Measurements from ENCODE around the gene SASS6. TPM values are rescaled to one million over a fixed set of nuclear protein-coding genes. Genes with fewer than 3 reads are reported as not detected.
A peak's percentile ranks its signal among the peaks of the same experiment; 100 is the strongest.

Gene SASS6
- total and polyA plus RNA-seq, 9 of the 15 experiments (the other 6 are each of a cell fraction or from before 2014, with no cell fraction given), result 11.6 to 34.1 (median 18.0) TPM

DNA sequence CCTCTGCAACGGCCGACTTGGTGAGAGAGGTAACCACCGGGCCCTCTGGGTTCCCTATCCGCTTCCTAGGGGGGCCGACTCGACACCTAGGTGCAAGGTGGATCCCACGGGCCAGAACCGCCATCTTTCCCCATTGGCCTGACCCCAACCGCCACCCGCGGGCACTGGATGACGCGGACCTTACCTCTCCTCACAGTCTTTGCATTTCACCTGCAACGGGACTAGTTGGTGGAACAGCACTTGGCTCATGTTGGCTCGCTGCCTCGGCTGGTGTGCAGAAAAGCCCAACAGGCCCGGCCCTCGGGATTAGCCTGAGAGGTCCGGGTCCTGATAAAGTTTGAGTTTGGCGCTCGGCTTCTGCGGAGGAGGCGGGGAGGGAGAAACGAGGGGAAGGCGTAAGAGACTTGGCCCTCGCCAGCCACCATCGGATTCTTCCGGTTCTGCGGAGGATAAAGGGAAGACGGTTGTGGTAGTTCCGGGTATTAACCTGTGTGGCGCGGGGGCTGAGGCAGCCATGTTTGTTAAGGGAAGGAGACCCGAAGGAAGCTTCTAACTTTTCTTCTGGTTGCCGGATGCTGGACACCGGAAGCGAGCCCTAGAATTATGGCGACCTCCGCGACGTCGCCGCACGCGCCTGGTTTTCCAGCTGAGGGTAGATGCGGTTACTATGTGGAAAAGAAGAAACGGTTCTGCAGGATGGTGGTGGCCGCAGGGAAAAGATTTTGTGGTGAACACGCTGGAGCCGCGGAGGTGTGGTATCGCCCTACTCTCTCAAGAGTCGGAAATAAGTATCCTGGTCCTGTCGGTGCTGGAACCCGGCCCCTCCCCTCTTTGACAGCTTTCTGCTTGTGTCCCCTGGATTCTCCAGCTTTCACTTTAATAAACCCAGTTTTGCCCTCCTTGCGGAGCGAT is at the start of gene SASS6, which contains the start of gene TRMT13 (continued):
- TF ChIP-seq, protein P1, sequence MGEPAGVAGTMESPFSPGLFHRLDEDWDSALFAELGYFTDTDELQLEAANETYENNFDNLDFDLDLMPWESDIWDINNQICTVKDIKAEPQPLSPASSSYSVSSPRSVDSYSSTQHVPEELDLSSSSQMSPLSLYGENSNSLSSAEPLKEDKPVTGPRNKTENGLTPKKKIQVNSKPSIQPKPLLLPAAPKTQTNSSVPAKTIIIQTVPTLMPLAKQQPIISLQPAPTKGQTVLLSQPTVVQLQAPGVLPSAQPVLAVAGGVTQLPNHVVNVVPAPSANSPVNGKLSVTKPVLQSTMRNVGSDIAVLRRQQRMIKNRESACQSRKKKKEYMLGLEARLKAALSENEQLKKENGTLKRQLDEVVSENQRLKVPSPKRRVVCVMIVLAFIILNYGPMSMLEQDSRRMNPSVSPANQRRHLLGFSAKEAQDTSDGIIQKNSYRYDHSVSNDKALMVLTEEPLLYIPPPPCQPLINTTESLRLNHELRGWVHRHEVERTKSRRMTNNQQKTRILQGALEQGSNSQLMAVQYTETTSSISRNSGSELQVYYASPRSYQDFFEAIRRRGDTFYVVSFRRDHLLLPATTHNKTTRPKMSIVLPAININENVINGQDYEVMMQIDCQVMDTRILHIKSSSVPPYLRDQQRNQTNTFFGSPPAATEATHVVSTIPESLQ (CRISPR knock-in tag; IDR thresholded peaks at IDR 0.05), result no peak; the same call in 1 of the 2 replicates
- TF ChIP-seq ZNF766 (CRISPR knock-in tag; conservative IDR thresholded peaks at IDR 0.05), result 0 out of 2 replicates have a peak, but pooled peaks have one; percentile 61
- TF ChIP-seq CBX2 (IDR thresholded peaks at IDR 0.05; ENCODE audit: insufficient read depth, low read length, poor library complexity, severe bottlenecking), result no peak
- no peak for TF ChIP-seq NCOA2 (IDR thresholded peaks at IDR 0.05; ENCODE audit: partially characterized antibody in 2 of 2)
- TF ChIP-seq, protein P2, sequence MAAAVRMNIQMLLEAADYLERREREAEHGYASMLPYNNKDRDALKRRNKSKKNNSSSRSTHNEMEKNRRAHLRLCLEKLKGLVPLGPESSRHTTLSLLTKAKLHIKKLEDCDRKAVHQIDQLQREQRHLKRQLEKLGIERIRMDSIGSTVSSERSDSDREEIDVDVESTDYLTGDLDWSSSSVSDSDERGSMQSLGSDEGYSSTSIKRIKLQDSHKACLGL (CRISPR knock-in tag; IDR thresholded peaks at IDR 0.05; ENCODE audit: borderline replicate concordance, poor library complexity, severe bottlenecking), result peak; percentile 90
- peak; percentile 83 for TF ChIP-seq NR2C1 (IDR thresholded peaks at IDR 0.05)
- peak; percentile 89 for TF ChIP-seq NR2C1 (tag; IDR thresholded peaks at IDR 0.05)
- TF ChIP-seq MEF2D (tag; conservative IDR thresholded peaks at IDR 0.05; ENCODE audit: low read depth), result no peak
- 0 out of 2 replicates have a peak, but pooled peaks have one; percentile 41 for TF ChIP-seq GATA2 (CRISPR knock-in tag; IDR thresholded peaks at IDR 0.05)
- TF ChIP-seq SRSF1 (IDR thresholded peaks at IDR 0.05; ENCODE audit: low read depth, low read length), result no peak
- TF ChIP-seq, protein P3, sequence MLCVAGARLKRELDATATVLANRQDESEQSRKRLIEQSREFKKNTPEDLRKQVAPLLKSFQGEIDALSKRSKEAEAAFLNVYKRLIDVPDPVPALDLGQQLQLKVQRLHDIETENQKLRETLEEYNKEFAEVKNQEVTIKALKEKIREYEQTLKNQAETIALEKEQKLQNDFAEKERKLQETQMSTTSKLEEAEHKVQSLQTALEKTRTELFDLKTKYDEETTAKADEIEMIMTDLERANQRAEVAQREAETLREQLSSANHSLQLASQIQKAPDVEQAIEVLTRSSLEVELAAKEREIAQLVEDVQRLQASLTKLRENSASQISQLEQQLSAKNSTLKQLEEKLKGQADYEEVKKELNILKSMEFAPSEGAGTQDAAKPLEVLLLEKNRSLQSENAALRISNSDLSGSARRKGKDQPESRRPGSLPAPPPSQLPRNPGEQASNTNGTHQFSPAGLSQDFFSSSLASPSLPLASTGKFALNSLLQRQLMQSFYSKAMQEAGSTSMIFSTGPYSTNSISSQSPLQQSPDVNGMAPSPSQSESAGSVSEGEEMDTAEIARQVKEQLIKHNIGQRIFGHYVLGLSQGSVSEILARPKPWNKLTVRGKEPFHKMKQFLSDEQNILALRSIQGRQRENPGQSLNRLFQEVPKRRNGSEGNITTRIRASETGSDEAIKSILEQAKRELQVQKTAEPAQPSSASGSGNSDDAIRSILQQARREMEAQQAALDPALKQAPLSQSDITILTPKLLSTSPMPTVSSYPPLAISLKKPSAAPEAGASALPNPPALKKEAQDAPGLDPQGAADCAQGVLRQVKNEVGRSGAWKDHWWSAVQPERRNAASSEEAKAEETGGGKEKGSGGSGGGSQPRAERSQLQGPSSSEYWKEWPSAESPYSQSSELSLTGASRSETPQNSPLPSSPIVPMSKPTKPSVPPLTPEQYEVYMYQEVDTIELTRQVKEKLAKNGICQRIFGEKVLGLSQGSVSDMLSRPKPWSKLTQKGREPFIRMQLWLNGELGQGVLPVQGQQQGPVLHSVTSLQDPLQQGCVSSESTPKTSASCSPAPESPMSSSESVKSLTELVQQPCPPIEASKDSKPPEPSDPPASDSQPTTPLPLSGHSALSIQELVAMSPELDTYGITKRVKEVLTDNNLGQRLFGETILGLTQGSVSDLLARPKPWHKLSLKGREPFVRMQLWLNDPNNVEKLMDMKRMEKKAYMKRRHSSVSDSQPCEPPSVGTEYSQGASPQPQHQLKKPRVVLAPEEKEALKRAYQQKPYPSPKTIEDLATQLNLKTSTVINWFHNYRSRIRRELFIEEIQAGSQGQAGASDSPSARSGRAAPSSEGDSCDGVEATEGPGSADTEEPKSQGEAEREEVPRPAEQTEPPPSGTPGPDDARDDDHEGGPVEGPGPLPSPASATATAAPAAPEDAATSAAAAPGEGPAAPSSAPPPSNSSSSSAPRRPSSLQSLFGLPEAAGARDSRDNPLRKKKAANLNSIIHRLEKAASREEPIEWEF (CRISPR knock-in tag; IDR thresholded peaks at IDR 0.05), result no peak
- TF ChIP-seq, protein P4, sequence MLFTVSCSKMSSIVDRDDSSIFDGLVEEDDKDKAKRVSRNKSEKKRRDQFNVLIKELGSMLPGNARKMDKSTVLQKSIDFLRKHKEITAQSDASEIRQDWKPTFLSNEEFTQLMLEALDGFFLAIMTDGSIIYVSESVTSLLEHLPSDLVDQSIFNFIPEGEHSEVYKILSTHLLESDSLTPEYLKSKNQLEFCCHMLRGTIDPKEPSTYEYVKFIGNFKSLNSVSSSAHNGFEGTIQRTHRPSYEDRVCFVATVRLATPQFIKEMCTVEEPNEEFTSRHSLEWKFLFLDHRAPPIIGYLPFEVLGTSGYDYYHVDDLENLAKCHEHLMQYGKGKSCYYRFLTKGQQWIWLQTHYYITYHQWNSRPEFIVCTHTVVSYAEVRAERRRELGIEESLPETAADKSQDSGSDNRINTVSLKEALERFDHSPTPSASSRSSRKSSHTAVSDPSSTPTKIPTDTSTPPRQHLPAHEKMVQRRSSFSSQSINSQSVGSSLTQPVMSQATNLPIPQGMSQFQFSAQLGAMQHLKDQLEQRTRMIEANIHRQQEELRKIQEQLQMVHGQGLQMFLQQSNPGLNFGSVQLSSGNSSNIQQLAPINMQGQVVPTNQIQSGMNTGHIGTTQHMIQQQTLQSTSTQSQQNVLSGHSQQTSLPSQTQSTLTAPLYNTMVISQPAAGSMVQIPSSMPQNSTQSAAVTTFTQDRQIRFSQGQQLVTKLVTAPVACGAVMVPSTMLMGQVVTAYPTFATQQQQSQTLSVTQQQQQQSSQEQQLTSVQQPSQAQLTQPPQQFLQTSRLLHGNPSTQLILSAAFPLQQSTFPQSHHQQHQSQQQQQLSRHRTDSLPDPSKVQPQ (CRISPR knock-in tag; IDR thresholded peaks at IDR 0.05; ENCODE audit: borderline replicate concordance), result no peak
- peak in 1 of 2 experiments; percentile 71; a peak in 1 of 3 replicates for TF ChIP-seq CBX3 (IDR thresholded peaks at IDR 0.05; ENCODE audit: borderline replicate concordance in 1 of 2, low read length in 2 of 2)
- no peak for TF ChIP-seq RHOXF2B (CRISPR knock-in tag; conservative IDR thresholded peaks at IDR 0.05)

Measured in K562 (cell line).